ENCODE data around the gene GABARAP. TPM values are rescaled to one million over a fixed set of nuclear protein-coding genes. Genes with fewer than 3 reads are reported as not detected.

Gene GABARAP
- total RNA-seq, 1 donor from 2014 or later: 223 TPM

DNA sequence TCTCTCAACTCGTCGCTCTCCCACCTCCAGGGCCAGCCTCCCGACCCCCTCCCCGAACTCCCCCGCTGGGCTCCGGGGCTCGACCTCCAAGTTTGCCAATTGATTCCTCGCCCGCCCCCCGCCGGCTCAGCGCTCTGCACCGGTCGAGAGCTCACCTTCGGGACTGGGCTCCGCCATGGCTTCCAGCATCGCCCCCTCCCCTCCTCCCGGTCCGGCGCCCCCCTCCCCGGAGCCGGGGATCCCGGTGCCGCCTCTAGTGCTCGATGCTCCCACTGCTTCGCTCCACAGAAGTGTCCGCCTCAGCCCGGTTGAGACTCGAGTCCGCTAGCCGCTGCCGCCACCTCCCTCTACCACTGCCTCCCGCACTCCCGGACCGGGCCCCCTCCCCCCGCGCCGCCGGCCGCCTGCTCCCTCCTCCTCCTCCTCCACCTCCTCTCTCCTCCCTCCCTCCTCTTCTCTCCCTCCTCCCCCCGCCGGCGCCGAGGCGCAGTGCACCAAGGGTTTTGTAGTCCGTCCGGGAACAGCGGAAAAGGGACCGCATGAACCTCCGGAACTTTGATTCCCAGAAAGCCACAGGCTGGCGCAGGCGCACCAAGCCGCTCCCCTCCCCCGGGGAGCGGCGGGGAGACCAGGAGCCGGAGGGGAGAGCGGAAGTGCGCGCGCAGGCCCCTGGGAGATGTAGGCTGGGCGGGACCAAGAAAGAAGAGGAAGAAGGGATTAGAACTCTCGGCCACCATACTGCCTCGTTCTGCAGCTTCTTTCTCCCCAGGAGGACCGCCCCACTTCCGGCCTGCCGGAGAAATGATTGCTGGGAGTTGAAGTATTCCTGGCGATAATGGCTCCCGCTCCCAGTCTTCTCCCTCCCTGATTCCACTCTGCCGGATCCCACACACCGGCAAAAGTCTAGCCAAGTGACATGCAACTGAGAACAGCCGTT is 2.9 kb downstream of the GABARAP start, which contains the start of gene PHF23:
Gene PHF23, minus strand, starts transcription at position 367 of the 937 bp plus-strand sequence. Its CDS starts 178 bp downstream, at position 189.
- peak; percentile 99 for DNase-seq

DNA sequence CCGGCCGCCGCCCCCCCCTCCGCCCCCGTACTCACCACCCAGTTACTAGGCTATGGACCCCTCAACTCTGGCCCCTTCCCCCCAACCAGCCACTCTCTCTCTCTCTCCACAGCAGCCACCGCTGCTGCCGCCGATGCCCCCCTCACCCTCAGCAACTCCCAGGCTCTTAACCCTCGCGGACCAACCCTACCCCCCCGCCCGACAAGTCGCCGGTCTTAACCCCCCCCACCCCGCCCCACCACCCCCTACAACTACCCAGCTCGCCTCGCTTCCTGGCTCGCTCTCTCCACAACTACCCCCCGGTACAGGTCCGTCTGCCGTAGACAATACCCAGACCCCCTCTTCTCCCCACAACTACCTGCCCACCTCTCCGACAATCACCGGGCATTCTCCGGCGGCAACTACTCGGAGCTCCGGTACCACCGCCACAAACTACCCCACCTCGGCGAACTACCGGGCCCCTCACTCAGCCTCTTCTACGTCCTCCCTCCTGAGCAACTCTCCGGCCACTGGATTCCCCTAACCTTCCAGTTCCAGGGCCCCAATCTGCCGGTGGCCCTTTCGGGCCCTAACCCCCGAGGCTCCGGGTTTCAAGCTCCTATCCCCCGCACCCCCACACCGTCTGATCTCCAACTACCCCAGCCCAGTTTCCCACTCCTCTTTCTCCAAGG is 3.7 kb downstream of the GABARAP start:
- DNase-seq: no peak

DNA sequence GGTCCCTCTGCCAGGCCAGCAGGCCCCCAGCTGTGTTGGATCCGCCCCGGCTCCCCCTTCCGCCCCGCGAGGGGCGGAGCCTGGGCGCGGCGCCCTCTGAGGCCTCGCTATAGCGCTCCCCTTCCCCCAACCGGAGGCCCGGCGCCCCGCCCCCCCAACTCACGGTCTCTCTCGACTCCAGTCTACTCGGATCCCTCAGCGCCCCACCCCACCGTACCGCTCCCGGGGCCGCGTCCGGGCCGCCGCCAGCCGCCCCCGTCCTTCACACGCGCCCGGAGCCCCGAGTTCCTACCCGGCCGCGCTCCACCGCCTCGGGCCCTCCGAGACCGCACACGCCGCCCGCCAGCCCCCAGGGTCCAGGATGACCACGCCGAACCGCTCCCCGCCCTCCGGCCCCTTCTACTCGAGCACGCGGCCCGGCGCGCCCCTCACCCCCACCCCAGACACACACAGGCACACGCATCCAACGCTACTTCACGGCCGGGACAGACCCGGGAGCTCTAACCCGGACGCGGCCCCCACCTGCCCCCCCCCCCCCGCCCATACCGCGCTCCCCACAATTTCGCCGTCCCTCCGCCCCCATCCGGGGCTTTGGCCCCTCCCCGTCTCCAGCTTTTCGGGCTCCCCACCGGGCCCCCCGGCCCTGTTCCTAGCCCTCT is 4.4 kb downstream of the GABARAP start:
- peak; percentile 31 for DNase-seq

DNA sequence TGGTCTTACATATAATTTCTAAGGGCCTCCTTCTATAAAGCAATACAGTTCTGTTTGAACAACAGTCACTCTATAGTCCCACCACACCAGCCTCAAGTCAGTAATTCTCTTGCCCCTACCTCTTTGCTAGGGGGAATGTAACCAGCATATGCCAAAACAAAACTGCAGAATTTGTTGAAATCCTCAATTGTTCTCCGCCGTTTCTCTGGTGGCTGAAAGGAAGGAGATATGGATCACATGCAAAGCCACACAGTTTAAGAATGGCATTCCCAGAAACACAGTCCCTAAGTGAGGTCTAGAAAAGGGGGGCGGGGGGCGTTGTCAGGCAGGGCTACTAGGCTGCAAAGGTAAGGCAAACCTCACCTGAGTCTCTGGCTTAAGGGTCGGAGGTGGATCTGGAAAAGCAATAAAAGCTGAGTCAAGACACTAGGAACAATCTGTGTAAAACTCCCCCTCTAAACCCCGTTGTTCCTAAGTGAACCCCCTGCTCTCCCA is 4.9 kb downstream of the GABARAP start:
- DNase-seq: no peak

DNA sequence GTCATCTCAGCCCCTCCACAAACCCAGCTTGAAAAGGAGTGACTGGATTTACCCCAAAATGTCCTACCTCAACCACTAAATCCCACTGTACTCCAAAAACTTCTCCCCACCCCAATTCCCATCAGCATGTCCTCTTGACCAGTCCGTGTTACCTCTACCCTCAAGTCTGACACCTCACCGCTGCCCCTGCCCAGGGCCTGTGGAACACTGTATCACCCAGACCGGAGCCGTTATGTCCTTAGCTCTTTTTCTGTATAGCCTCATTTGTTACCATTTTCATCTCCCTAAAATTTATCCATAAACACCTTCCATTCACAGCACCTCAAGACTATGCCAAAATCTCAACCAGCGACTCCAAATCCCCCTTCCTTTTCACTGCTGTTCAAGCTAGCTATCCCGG is 5.4 kb downstream of the GABARAP start:
- DNase-seq: no peak

DNA sequence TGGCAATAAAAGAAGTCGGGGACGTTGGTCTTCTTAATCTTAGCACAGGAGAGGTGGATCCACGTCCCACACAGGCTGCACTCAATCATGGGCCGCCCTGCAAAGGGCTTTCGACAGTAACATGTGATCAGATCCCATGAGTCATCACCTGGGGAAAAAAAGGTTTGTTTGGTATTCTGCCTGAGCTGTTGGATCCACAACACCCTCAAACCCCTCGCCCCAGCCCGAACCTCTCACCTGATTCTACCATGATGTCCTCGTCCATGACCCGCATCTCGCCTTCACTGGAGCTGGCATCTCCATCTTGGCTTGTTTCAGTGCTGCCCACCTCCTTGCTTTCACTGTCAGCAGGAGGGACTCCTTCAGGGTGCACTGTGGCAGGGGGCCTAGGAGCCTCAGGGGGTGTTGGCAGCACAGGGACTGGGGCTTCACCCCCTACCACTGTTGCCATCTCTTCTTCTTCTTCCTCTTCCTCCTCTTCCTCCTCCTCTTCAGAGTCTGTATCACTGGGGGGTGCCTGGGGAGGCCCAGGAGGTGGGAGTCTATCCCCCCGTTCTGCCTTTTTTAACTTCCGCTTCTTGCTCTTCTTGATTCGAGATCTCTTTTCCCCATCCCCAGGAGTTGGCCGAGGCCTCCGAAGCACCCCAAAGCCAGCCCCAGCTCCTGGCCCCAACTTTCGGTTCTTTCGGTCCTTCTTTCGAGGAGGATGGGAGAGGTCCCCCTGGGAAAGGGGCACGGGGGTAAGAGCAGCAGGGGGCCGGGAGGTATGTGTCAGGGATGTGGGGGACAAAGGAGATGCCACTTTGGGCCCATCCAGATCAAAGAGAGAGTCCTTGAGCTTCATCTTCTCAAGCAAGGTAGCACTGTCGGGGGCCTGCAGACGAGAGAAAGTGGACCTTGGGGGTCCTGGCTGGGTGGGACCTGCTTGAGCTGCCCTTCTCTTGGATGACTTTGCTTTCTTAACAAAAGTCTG is 6.3 kb downstream of the GABARAP start:
- no peak for DNase-seq

DNA sequence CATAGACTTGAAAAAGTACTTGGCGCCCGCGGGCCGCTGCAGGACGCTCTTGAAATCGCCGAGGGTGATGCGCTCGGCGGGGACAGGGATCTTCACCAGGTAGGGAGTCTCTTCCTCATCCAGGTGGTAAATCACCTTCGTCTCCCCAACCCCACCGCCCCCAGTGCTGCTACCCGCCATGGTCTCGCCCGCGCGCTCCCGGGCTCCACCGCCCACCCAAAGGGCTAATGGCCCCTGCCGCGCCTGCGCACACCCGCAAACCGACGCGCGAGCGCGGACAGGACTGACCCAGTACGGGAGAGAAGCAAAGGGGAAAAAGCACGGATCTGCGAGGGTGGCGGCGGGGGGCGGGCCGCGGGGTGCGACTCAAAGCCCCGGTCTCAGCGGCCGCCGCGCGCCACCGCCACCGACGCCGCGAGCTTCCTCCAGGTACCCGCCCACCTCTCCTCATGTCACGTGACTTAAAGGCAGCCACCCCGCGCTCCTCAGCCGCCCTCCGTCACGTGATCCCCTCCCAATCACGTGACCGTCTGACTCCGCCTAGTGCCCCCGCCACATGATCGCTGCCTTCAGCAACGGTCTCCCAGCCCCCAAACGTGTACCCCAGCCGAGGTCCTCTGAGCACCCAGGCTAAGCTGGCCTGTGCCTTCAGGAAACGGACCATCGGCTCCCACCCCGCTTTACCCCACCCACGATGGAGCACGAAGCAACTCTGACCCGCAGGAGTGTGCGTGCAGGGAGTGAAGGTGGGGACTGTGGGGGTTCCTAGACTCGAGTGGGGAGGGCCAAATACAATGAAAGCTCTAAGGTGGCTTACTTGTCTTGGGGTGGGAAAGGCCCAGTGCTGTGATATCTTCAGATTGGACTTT is 7.9 kb downstream of the GABARAP start, which contains the start of gene DVL2:
Gene DVL2, minus strand, starts transcription at position 435 of the 869 bp plus-strand sequence. Its CDS starts 255 bp downstream, at position 180.
- peak; percentile 95 for DNase-seq

DNA sequence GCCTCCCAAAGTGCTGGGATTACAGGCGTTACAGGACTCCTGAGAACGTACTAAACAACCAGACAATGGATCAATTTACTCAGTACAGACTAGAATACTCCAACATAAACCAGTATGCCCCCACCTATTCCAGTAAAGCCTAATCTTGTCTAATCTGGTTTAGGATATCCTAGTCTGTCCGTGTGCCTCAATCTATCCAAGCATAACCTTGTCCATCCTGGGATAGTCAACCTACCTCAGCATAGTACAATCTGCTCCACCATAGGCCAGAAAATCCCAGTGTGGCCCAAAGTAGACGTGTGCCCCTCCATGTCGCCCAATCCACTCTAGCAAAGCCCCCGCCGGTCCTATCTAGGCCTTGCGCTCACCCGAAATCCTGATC is 8.6 kb downstream of the GABARAP start:
- no peak for DNase-seq

DNA sequence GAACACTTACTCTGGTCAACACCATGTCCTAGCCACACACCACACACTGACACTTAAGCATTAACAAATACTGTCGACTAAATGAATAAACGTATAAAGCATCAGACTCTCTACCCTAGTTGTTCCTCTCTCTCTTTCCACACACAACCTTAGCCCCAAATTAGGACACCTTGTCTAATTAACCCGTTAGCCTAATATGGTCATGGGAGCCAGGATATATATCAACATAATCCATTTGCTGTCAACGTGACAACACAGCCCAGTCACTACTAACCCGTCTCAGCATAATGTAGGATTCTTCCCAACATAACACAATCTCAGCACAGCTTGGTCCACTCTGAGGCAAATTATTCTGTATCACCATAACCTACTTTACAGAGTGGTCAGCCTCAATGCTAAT is 10.1 kb downstream of the GABARAP start:
- DNase-seq: no peak

DNA sequence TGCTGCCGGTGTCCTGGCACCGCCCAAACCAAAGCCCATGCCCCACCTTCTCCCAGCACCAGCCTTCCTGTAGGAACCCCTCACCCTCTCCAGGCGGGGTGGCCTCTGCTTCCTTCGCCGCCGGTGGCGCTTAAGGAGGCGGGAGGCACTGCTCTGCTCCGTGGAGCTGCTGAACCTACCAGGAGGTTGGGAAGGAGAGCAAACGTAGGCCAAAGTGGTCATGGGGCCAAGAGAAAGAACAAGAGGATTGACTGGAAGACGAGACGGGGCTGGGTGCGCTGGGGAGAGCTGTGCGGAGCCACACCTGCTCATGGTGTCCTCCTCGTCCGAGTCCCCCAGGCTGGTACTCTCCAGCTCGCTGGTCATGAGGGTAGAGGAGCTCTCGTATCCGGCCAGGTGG is 12.7 kb downstream of the GABARAP start:
- DNase-seq: no peak

DNA sequence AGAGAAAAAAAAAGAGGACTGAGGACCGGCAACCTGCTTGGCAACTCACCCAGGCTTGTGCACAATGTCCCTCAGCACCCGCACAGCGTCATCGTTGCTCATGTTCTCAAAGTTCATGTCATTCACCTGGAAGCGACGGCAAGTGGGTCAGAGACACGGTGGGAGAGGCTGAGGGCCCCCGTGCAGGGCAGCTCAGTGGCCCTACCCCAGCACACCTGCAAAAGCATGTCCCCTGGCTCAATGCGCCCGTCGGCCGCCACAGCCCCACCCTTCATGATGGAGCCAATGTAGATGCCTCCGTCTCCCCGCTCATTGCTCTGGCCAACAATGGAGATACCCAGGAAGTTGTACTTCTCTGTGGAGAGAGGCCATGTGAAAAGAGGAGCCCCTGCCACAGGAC is 13.3 kb downstream of the GABARAP start:
- DNase-seq: no peak

DNA sequence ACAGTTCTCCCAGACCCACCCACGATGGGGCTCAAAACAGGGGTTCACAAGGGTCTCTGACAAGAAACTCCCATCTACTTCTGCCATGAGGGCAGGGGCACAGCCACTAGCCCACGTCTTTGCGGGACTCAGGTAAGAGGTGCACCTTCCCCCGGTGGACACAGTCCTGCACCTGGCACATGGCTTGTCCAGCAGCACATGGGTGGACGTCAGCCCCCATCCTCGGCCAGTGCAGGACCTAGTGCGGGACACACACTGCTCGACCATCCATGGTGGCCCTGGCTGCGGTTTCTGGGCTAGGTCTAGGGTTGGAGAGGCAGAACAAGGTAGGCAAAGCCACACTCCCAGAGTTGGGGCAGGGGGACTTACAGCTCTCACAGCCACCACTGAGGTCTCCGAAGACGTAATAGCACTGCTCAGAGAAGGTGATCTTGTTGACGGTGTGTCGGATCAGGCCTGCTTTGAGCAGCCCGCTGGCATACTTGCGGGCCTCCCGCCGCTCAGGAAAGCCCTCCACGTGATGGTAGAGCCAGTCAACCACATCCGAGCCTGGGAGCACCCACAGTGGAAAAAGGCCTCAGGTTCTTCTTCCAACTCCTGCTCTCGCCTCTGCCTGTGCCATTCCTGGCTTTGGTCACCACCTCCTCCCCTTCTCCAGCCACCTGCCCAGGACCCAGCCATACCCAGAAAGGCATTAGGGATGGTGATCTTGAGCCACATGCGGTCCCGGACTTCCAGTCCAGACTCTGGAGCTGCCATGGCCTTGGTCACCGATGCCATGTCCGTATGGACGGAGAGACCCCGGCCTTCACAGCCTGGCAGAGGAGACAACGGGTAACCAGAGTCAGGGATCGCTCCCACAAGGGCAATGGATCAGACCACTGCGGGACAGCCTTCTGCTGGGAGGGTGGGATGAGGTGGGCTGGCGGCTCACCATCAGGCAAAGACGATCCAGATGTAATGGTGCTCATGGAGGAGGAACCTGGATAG is 15.2 kb downstream of the GABARAP start:
- DNase-seq: no peak

DNA sequence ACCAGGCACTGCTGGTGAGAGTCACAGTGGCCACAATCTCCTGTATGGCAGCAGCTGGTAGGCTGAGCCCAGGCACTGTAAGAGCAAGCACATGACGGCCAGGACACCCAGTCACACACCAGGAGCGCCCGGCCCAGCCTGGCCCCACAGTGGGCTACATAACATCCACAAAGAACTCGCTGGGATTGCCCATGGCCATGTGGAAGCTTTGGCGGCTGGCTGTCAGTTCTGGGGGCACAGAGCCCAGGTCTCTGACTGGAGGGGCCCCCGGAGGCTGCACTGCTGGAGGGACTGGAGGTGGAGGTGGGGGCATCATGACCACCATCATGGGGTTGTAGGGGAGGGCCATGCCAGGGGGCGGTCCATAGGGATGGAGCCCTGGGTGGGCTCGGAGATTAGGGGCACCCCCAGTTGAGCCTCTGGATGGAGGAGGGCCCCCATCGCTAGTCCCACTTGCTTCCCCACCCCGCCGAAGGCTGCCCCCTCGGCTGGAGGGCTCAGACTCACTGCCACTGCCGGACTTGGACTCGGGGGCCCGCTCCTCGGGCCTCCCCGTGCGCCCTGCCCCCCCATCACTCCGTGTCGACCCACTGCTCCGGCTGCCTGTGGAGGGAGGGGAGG is 16.4 kb downstream of the GABARAP start:
- DNase-seq: no peak

DNA sequence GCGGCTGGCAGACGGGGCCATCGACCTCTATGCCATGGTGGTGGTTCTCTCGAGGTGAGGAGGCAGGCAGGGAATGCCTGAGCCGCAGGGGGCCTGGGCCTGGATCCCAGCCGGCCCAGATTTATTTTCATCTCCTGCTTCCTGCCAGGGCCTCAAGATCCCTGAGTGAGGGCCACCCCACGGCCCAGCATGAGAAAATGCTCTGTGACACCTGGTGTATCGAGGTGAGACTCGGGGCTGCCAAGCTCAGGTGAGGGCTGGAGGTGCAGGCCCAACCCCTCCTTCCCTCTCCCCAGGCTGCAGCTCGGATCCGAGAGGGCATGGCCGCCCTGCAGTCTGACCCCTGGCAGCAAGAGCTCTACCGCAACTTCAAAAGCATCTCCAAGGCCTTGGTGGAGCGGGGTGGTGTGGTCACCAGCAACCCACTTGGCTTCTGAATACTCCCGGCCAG is 17.6 kb downstream of the GABARAP start:
- no peak for DNase-seq

DNA sequence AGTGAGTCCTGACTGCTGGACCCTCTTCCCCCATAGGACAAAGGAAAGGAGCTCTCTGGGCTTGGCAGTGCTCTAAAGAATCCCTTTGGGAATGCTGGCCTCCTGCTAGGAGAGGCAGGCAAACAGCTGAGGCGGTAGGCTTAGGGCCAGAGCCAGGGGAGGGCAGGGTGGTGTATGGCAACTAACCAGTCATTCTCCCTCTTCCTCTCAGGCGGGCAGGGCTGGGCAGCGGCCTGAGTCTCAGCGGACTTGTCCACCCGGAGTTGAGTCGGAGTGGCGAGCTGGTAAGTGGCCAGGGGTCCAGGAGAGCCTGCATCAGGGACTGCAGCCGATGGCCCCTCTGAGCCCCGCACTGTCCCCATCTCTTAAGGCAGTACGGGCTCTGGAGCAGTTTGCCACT is 18.1 kb downstream of the GABARAP start:
- no peak for DNase-seq

DNA sequence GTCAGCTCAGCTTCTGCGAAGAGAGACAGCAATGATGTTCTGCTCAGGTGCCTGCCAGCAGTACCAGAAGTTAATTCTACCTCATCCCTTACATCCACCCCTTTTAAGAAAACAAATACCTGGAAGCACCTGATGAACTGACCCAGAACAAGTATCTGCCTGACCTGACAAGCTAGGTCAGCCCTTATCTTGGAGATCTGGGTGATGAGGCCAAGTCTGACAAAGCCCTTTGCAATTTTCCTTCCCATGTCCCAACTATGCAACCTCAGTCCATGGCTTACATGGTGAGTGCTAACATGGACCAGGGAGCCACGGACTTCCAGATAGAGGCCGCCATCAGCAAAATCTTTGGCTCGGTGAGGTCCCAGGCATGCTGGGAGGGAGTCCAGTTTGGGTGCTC is 18.9 kb downstream of the GABARAP start:
- DNase-seq: no peak

DNA sequence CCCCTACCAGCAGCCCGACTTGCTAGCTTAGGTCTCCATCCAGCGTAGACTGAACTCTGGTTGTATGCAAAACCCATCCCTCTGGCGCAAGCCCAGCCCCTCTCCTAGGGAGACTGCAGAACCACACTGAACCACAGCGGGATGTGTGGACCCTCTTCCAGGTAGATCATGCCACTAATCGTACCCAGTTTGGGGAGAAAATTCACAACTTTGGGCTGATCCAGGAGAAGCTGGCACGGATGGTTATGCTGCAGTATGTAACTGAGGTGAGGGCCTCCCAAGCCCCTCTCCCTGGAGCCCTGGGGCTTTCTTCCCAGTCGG is 19.3 kb downstream of the GABARAP start:
- no peak for DNase-seq

DNA sequence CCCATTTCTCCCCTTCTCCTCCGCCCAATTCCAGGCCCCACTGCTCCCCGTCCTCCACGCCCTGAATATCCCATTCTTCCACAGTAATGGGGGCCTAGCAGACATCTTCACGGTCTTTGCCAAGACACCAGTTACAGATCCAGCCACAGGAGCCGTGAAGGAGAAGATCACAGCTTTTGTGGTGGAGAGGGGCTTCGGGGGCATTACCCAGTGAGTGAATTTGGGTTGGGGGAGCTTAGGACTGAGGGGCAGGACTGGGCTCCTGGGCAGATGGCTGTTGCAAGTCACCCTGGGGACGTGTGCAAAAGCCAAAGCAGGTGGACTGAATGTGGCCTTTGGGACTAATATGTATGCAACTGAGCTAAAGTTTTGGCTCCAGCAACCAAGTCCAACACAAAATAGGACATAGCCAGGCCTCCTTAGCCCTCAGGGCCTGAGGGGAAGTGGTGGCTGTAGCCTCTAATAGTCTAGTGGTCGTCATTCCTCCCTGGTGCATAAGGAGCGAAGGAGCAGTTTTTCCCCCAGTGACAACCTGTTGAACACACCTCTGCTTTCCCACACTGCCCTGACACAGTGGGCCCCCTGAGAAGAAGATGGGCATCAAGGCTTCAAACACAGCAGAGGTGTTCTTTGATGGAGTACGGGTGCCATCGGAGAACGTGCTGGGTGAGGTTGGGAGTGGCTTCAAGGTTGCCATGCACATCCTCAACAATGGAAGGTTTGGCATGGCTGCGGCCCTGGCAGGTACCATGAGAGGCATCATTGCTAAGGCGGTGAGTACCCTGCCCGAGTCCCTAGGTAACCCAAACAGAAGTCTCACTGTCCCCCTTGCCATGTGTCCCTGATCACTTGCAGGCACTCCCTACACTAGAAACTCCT is 19.9 kb downstream of the GABARAP start:
- no peak for DNase-seq

Data from skin of body (tissue), 2 donors.